ENCODE data around the gene STARD13. TPM values are rescaled to one million over a fixed set of nuclear protein-coding genes. Genes with fewer than 3 reads are reported as not detected.

STARD13 gene
- total RNA-seq, 1 experiment from 2014 or later = 11.3 TPM

- Mint-ChIP-seq H3K4me1 (ENCODE audit: low read depth, unreplicated experiment) (peaks cover 25% of the 10 kb centered on the region), H3K4me3 (ENCODE audit: low read depth, unreplicated experiment) (no peak overlapping the region), H3K27ac (ENCODE audit: unreplicated experiment) (no peak overlapping the region), H3K9me3 (ENCODE audit: low read depth, unreplicated experiment) (peaks cover 2% of the 10 kb centered on the region), H3K36me3 (ENCODE audit: insufficient read depth, unreplicated experiment) (no peaks in the 10 kb centered on the region), H3K27me3 (ENCODE audit: unreplicated experiment) (no peaks in the 10 kb centered on the region)
- CTCF ChIA-PET = interaction anchor here (1.0 to 1.7 kb wide), 3 partner anchors 8 to 15 kb away, joined by 3 to 4 read pairs (median 4); no protein-coding TSS in a partner anchor
- intact Hi-C loops (cut with micrococcal nuclease; ENCODE audit: unreplicated experiment) = loop anchor here (1.0 to 10.0 kb wide), 3 partner anchors 213 to 497 kb away; no protein-coding TSS in a partner anchor
- no TSS peak for BruUV-seq (replicated peaks)
- DNase-seq = no peak
- TF ChIP-seq, protein P1, sequence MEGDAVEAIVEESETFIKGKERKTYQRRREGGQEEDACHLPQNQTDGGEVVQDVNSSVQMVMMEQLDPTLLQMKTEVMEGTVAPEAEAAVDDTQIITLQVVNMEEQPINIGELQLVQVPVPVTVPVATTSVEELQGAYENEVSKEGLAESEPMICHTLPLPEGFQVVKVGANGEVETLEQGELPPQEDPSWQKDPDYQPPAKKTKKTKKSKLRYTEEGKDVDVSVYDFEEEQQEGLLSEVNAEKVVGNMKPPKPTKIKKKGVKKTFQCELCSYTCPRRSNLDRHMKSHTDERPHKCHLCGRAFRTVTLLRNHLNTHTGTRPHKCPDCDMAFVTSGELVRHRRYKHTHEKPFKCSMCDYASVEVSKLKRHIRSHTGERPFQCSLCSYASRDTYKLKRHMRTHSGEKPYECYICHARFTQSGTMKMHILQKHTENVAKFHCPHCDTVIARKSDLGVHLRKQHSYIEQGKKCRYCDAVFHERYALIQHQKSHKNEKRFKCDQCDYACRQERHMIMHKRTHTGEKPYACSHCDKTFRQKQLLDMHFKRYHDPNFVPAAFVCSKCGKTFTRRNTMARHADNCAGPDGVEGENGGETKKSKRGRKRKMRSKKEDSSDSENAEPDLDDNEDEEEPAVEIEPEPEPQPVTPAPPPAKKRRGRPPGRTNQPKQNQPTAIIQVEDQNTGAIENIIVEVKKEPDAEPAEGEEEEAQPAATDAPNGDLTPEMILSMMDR (IDR thresholded peaks at IDR 0.05; ENCODE audit: unreplicated experiment) = no peak
Observed at GRCh38 chr13:33227927-33228647, 57.5 kb downstream of the STARD13 start.

DNA sequence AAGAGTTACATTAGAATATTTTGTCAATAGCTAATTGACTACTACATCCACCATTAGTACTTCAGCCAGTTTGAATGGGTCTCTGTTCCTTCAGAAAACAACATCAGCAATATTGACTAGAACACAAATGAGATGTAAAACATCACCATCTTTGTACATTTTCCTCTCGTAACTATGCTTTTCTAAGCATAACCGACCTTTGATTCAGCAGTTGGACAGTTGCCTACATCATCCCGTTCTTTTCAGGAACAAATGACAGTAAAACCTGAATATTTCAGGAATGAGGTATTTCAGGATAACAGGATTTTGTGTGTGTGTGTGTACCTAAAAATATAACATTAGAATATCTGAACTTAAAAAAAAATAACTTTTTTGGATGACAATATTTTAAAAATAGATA lies 60.9 kb downstream of the STARD13 start:
- Mint-ChIP-seq H3K4me1 (ENCODE audit: low read depth, unreplicated experiment) (peaks cover 13% of the 10 kb centered on the region), H3K36me3 (ENCODE audit: insufficient read depth, unreplicated experiment) (no peaks in the 10 kb centered on the region), H3K27ac (ENCODE audit: unreplicated experiment) (no peak overlapping the region), H3K9me3 (ENCODE audit: low read depth, unreplicated experiment) (no peaks in the 10 kb centered on the region), H3K27me3 (ENCODE audit: unreplicated experiment) (no peaks in the 10 kb centered on the region), H3K4me3 (ENCODE audit: low read depth, unreplicated experiment) (no peak overlapping the region)
- TF ChIP-seq, protein P1 (IDR thresholded peaks at IDR 0.05; ENCODE audit: unreplicated experiment) = no peak
- intact Hi-C loops (cut with micrococcal nuclease; ENCODE audit: unreplicated experiment) = loop anchor here (10.0 kb wide), 2 partner anchors 260 to 500 kb away; no protein-coding TSS in a partner anchor
- CTCF ChIA-PET = no interaction called here
- DNase-seq = no peak
- no TSS peak for BruUV-seq (replicated peaks)

- H3K4me3 Mint-ChIP-seq (ENCODE audit: low read depth, unreplicated experiment) = no peak overlapping the region
- H3K4me1 Mint-ChIP-seq (ENCODE audit: low read depth, unreplicated experiment) = peaks cover 13% of the 10 kb centered on the region
- BruUV-seq (replicated peaks) = no TSS peak
- H3K27me3 Mint-ChIP-seq (ENCODE audit: unreplicated experiment) = no peaks in the 10 kb centered on the region
- DNase-seq = no peak
- H3K27ac Mint-ChIP-seq (ENCODE audit: unreplicated experiment) = no peak overlapping the region
- H3K36me3 Mint-ChIP-seq (ENCODE audit: insufficient read depth, unreplicated experiment) = no peaks in the 10 kb centered on the region
- CTCF ChIA-PET = no interaction called here
- intact Hi-C loops (cut with micrococcal nuclease; ENCODE audit: unreplicated experiment) = loop anchor here (10.0 kb wide), 2 partner anchors 261 to 501 kb away; no protein-coding TSS in a partner anchor
- H3K9me3 Mint-ChIP-seq (ENCODE audit: low read depth, unreplicated experiment) = no peaks in the 10 kb centered on the region
- TF ChIP-seq, protein P1 (IDR thresholded peaks at IDR 0.05; ENCODE audit: unreplicated experiment) = no peak
Observed at GRCh38 chr13:33224191-33224590, 61.4 kb downstream of the STARD13 start.

DNA sequence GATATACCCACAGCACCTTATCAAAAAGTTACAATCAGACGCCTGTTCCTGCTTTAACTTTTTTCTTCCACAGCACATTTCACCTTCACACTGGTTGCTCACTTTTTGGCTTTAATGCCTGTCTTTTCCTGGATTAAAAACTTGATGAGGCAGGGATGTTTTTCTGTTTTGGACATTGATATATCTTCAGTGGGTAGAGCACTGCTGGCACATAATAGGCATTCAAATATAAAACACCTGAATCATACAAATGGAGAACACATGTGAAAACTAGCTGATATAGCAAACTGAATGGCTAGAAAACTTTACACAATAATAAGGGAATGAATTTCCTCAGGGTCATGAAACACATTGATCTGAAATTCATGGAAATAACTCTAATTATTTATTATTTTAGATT lies 65.6 kb downstream of the STARD13 start:
- no peaks in the 10 kb centered on the region for H3K36me3 Mint-ChIP-seq (ENCODE audit: insufficient read depth, unreplicated experiment)
- no peak overlapping the region for H3K27ac Mint-ChIP-seq (ENCODE audit: unreplicated experiment)
- H3K27me3 Mint-ChIP-seq (ENCODE audit: unreplicated experiment) = no peaks in the 10 kb centered on the region
- TF ChIP-seq, protein P1 (IDR thresholded peaks at IDR 0.05; ENCODE audit: unreplicated experiment) = no peak
- DNase-seq = no peak
- peaks cover 37% of the 10 kb centered on the region for H3K4me1 Mint-ChIP-seq (ENCODE audit: low read depth, unreplicated experiment)
- intact Hi-C loops (cut with micrococcal nuclease; ENCODE audit: unreplicated experiment) = loop anchor here (10.0 kb wide), 2 partner anchors 265 to 505 kb away; no protein-coding TSS in a partner anchor
- CTCF ChIA-PET = interaction anchor here (0.7 to 1.4 kb wide), 2 partner anchors 9 to 56 kb away, joined by 3 to 4 read pairs; no protein-coding TSS in a partner anchor
- no peak overlapping the region for H3K4me3 Mint-ChIP-seq (ENCODE audit: low read depth, unreplicated experiment)
- no TSS peak for BruUV-seq (replicated peaks)
- no peaks in the 10 kb centered on the region for H3K9me3 Mint-ChIP-seq (ENCODE audit: low read depth, unreplicated experiment)

Data from Calu3 (cell line).